ENCODE results near the gene SORCS2.

Gene SORCS2

DNA sequence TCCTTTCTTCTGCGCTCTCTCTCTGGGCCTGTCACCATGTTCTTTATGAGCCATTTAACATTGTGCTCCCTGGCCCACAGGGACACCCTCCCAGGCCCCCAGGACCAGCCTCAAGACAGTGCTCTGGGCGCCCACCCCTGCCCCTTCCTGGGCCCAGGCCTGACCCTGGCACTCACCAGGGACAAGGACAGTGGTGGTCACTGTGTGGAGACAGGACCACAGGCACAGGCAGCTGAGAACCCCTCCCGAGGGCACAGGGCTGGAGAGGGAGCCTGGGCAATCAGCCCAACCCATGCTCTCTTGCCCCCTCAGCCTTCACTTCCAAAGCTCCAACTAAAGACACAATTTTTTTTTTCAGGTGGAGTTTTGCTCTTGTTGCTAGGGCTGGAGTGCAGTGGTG, 460.6 kb downstream of the SORCS2 start:
- no peak for DNase-seq (ENCODE audit: low spot score)

- DNase-seq (ENCODE audit: low spot score): no peak
These were observed 461.4 kb downstream of the SORCS2 start for GRCh38 chr4:7653510-7654369.

DNA sequence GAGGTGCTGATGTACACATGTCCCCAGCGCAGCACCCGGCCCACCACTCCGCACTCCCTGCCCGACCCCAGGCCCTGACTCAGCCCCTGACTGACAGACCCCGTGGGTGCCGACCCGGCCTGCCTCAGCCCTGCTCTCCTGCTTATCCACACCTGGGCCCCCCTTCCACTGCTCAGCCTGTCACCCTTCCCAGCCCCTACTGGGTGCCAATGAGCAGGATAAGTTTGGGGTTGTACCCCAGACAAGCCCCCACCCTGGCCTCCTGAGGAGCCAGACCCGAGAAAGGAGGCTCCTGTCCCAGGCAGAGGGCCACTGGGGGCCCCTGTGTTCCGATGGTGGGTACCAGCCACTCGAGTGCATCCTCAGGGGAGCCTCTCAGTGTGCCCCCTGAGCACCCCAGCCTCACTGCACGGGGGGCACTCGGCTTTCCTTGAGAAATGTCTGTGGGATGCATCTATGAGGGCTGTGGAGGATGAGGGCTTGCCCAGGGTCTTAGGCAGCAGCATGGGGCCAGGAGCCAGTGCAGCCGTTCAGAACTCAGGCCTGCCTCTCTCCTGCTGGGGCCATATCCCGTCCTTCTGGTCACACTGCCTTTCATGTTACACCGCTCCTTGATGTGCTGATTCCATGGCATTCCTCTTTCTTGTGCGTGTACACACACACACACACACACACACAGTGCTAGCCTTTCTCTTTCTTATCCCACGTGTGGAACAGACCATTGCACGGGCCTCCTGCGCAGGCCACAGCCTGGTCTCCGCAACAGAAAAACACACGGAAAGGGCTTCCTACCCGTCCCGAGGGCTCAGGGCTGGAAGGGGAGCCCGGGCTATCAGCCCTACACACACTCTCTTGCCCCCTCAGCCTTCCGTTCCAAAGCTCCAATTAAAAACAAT, 462.5 kb downstream of the SORCS2 start:
- no peak for DNase-seq (ENCODE audit: low spot score)

DNA sequence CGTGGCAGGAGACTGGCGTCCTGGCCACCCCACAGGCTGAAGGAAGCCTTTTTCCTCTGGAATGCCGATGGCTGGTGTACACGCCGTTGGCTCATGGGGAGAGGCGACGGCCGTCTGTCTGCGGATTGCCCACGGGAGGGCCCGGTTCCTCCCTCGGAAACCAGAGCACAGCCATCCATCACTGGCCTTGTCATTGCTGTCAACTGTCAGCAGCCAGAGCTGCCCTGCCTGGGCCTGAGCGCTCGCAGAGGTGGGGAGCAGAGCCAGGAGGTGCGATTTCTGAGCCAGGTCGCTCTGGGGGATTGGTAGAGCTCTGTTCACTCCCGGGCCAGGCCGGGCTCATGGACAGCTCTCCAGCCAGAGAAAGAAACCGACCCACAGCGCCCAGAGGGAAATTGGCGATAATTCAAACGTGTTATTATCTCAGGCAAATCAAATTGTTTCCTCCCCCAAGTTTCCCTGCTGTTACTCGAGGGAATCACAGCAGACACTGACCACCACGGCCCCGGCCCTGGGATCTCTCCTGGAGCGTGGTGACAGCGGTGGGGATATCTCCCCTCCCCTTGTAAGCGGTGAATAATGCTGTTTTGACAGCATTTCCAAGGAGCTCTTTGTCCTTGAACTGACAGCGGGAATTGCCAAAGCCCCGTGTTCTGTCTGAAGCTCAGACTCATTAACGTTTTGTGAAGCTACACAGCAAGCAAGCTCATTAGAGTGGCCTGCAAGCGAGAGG, 463.3 kb downstream of the SORCS2 start:
- no peak for DNase-seq (ENCODE audit: low spot score)

DNA sequence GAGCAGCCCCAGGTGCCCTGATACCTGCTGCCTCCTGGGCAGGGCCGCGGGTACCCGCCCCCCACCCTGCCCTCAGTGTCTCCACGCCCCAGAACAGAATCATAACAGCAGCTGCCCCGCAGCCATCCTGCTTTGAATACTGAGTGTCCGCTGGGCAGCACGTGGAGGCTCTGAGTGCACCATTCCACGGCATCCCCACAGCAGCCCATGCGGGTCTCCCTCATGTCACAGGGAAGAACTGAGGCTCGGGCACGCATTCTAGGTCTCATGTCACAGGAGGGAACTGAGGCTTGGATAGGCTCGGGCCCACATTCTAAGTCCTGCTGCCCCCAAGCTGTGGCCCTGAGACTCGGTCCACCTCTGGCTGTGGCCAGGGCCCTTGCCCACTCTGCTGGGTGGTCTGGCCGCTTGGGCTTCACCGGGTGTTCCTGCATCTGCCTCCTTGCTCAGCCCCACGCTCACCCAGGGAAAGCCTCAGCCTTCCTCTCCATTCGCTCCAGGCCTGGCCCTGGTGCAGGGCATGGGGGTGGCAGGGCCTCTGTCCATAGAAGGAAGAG, 464.0 kb downstream of the SORCS2 start:
- DNase-seq (ENCODE audit: low spot score): no peak

GRCh38 chr4:7657545-7658297, 465.4 kb downstream of the SORCS2 start:
- no peak for DNase-seq (ENCODE audit: low spot score)

GRCh38 chr4:7658341-7659204, 466.2 kb downstream of the SORCS2 start:
- DNase-seq (ENCODE audit: low spot score): no peak

- DNase-seq (ENCODE audit: low spot score): no peak
These were observed 467.3 kb downstream of the SORCS2 start for GRCh38 chr4:7659429-7660175.

- no peak for DNase-seq (ENCODE audit: low spot score)
These were observed 468.1 kb downstream of the SORCS2 start for GRCh38 chr4:7660176-7661039.

DNA sequence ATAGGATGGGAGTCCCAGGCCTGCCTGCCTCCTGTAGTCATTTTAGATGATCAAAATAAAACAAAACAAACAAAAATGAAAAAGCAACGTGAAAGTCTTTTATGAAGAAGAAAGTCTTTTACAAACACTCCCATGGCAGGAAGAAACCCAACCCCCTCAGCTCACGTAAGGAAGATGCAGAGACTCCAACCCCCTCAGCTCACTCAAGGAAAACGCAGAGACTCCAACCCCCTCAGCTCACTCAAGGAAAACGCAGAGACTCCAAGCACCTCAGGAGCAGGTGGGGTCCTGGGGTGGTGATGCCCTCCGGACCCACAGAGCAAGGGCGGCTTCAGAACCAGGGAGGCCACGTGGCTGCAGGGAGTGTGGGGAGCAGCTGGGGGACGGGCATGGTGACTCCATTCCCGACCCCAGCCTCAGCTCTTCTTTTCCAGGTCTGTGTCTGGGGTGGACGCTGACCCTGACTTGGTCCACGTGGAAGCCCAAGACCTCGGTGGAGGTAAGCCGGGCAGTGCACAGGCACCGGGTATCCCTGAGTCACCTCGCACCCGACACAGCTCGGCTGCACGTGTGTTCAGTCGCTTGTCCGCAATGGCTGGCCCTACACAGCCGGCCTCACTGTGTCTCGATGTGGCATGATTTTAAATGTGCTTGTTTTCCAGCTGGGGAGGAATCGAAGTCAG, 468.9 kb downstream of the SORCS2 start:
- DNase-seq (ENCODE audit: low spot score): no peak

DNA sequence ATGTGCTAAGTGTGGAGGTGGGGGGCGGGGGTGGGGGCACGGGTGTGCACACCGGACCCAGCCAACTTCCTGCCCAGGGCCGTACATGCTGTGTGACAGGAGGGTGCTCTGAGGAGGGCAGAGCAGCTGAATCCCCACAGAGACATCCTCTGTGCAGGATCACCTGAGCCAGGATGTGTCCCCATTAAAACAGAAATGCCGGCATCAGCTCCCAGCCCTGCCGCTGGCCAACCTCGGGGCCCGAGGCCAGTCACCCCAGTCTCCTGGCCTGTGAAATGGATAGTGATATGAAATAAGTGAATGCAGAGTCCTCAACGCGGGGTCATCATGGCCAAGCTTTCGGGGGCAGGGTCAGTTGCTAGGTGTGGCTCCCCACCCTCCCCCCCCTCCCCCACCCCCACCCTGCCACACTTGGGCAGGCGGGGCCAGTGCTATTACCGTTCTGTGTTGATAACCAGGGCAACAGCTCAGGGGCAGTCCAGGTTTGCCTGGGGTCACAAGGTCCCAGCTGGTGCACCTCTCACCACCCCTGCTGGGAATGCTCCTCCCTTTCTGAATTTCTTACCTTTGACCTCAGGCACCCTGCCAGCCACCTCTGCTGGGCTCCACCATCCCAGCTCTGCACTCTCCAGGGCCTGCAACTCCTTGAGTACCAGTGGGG, 469.6 kb downstream of the SORCS2 start:
- DNase-seq (ENCODE audit: low spot score): no peak

GRCh38 chr4:7662507-7662846, 470.1 kb downstream of the SORCS2 start:
- no peak for DNase-seq (ENCODE audit: low spot score)

- DNase-seq (ENCODE audit: low spot score): no peak
These were observed 470.8 kb downstream of the SORCS2 start for GRCh38 chr4:7663075-7663541.

- no peak for DNase-seq (ENCODE audit: low spot score)
These were observed 471.8 kb downstream of the SORCS2 start for GRCh38 chr4:7664106-7664505.

DNA sequence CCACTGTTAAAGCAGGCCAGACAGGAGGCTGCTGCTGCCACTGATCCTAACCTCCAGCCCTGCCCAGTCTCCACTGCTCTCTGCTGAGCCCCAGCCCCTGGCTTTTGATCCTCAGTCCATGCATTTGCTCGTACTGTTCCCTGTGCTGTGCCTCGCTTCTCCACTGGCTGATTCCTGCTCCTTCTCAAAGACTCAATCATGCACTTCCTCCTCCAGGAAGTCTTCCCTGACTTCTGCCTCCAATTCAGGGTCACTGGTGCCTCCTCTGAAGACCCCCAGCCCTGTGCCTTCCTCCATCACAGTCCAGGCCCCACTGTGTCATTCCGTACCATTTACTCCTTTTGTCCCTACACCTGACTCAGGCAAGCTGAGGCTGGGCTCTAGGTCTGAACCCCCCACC, 473.0 kb downstream of the SORCS2 start:
- DNase-seq (ENCODE audit: low spot score): no peak

DNA sequence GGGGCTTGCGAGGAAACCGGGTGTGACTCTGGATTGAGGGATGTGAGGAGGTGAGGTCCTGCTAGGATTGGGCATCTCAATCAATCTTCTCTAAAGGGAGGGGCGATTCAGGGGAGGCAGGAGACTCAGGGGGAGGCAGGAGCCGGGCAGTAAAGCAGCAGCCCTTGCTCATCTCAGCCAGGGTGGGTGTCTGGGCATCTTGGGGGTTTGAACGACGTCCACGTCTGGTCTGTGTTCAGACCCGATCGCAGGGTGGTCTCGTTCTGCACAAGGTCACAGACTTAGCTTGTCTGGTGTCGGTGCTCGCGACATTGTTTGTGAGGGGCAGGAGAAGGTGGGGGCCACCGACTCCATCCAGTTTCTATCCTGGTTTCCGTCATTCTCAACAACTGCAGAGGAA, 473.7 kb downstream of the SORCS2 start:
- no peak for DNase-seq (ENCODE audit: low spot score)

GRCh38 chr4:7666744-7667143, 474.4 kb downstream of the SORCS2 start:
- no peak for DNase-seq (ENCODE audit: low spot score)
